ENCODE measurements around the gene MPL.

The MPL gene

GRCh38 chr1:43337588-43337987 lies at the start of gene MPL:
Gene MPL, plus strand, starts transcription at chr1:43337818. Its CDS starts 31 bp downstream, at chr1:43337849.
- Histone ChIP-seq H3K27ac (ENCODE audit: low read depth, low read length) (no peak within 1 kb of the TSS), H3K4me1 (ENCODE audit: control insufficient read depth, insufficient read depth, low read length, unreplicated experiment) (no peaks in the 10 kb centered on the region), H3K27me3 (ENCODE audit: insufficient read depth, low read length) (no peaks in the 10 kb centered on the region), H3K79me2 (ENCODE audit: control insufficient read depth, insufficient read depth, low read length, unreplicated experiment) (no peaks in the 10 kb centered on the region), H3K4me3 (ENCODE audit: low read depth, low read length) (no peak within 1 kb of the TSS), H3K36me3 (ENCODE audit: insufficient read depth, low read length) (no peaks in the 10 kb centered on the region), H2AFZ (ENCODE audit: low read length, unreplicated experiment) (no peak within 1 kb of the TSS)

GRCh38 chr1:43288058-43288784 lies 49.4 kb upstream of the MPL start:
- Histone ChIP-seq H3K4me3 (ENCODE audit: low read depth, low read length) (no peak overlapping the region), H3K36me3 (ENCODE audit: insufficient read depth, low read length) (no peaks in the 10 kb centered on the region), H3K4me1 (ENCODE audit: control insufficient read depth, insufficient read depth, low read length, unreplicated experiment) (no peaks in the 10 kb centered on the region), H3K27ac (ENCODE audit: low read depth, low read length) (no peak overlapping the region), H3K79me2 (ENCODE audit: control insufficient read depth, insufficient read depth, low read length, unreplicated experiment) (no peaks in the 10 kb centered on the region), H3K27me3 (ENCODE audit: insufficient read depth, low read length) (no peaks in the 10 kb centered on the region; the same call in 1 of the 2 replicates), H2AFZ (ENCODE audit: low read length, unreplicated experiment) (no peak overlapping the region)

GRCh38 chr1:43288785-43289706 lies 48.6 kb upstream of the MPL start:
- Histone ChIP-seq H3K4me1 (ENCODE audit: control insufficient read depth, insufficient read depth, low read length, unreplicated experiment) (peaks cover 6% of the 10 kb centered on the region), H3K36me3 (ENCODE audit: insufficient read depth, low read length) (no peaks in the 10 kb centered on the region), H2AFZ (ENCODE audit: low read length, unreplicated experiment) (no peak overlapping the region), H3K79me2 (ENCODE audit: control insufficient read depth, insufficient read depth, low read length, unreplicated experiment) (no peaks in the 10 kb centered on the region), H3K27ac (ENCODE audit: low read depth, low read length) (no peak overlapping the region), H3K4me3 (ENCODE audit: low read depth, low read length) (no peak overlapping the region), H3K27me3 (ENCODE audit: insufficient read depth, low read length) (no peaks in the 10 kb centered on the region; the same call in 1 of the 2 replicates)

GRCh38 chr1:43292216-43292615 lies 45.4 kb upstream of the MPL start:
- Histone ChIP-seq H3K36me3 (ENCODE audit: insufficient read depth, low read length) (no peaks in the 10 kb centered on the region), H3K27me3 (ENCODE audit: insufficient read depth, low read length) (no peaks in the 10 kb centered on the region; the same call in 1 of the 2 replicates), H3K27ac (ENCODE audit: low read depth, low read length) (no peak overlapping the region)

GRCh38 chr1:43292679-43293078 lies 44.9 kb upstream of the MPL start:
- H3K4me3 ChIP-seq (ENCODE audit: low read depth, low read length): no peak overlapping the region
- H3K27ac ChIP-seq (ENCODE audit: low read depth, low read length): no peak overlapping the region
- no peak overlapping the region for H2AFZ ChIP-seq (ENCODE audit: low read length, unreplicated experiment)
- peaks cover 24% of the 10 kb centered on the region for H3K4me1 ChIP-seq (ENCODE audit: control insufficient read depth, insufficient read depth, low read length, unreplicated experiment)
- no peaks in the 10 kb centered on the region for H3K79me2 ChIP-seq (ENCODE audit: control insufficient read depth, insufficient read depth, low read length, unreplicated experiment)
- no peaks in the 10 kb centered on the region for H3K36me3 ChIP-seq (ENCODE audit: insufficient read depth, low read length)
- H3K27me3 ChIP-seq (ENCODE audit: insufficient read depth, low read length): no peaks in the 10 kb centered on the region; the same call in 1 of the 2 replicates

More at GRCh38 chr1:43292216-43292615, 45.4 kb upstream of the MPL start:
- no peak overlapping the region for H2AFZ ChIP-seq (ENCODE audit: low read length, unreplicated experiment)
- H3K79me2 ChIP-seq (ENCODE audit: control insufficient read depth, insufficient read depth, low read length, unreplicated experiment): no peaks in the 10 kb centered on the region
- peaks cover 24% of the 10 kb centered on the region for H3K4me1 ChIP-seq (ENCODE audit: control insufficient read depth, insufficient read depth, low read length, unreplicated experiment)
- no peak overlapping the region for H3K4me3 ChIP-seq (ENCODE audit: low read depth, low read length)

- peaks cover 24% of the 10 kb centered on the region for H3K4me1 ChIP-seq (ENCODE audit: control insufficient read depth, insufficient read depth, low read length, unreplicated experiment)
- no peak overlapping the region for H3K4me3 ChIP-seq (ENCODE audit: low read depth, low read length)
- H3K27me3 ChIP-seq (ENCODE audit: insufficient read depth, low read length): no peaks in the 10 kb centered on the region; the same call in 1 of the 2 replicates
- H3K36me3 ChIP-seq (ENCODE audit: insufficient read depth, low read length): no peaks in the 10 kb centered on the region
- no peak overlapping the region for H3K27ac ChIP-seq (ENCODE audit: low read depth, low read length)
- no peak overlapping the region for H2AFZ ChIP-seq (ENCODE audit: low read length, unreplicated experiment)
- H3K79me2 ChIP-seq (ENCODE audit: control insufficient read depth, insufficient read depth, low read length, unreplicated experiment): no peaks in the 10 kb centered on the region
These were observed 44.4 kb upstream of the MPL start for GRCh38 chr1:43293176-43293575.

GRCh38 chr1:43293896-43294760 lies 43.5 kb upstream of the MPL start:
- Histone ChIP-seq H3K27me3 (ENCODE audit: insufficient read depth, low read length) (no peaks in the 10 kb centered on the region), H3K27ac (ENCODE audit: low read depth, low read length) (peak overlapping the region; percentile 1; the same call in 1 of the 2 replicates)

GRCh38 chr1:43294761-43295160 lies 42.9 kb upstream of the MPL start:
- H3K36me3 ChIP-seq (ENCODE audit: insufficient read depth, low read length): no peaks in the 10 kb centered on the region
- H3K27ac ChIP-seq (ENCODE audit: low read depth, low read length): peak overlapping the region; percentile 1; the same call in 1 of the 2 replicates
- no peaks in the 10 kb centered on the region for H3K27me3 ChIP-seq (ENCODE audit: insufficient read depth, low read length)
- H3K4me3 ChIP-seq (ENCODE audit: low read depth, low read length): no peak overlapping the region
- H3K79me2 ChIP-seq (ENCODE audit: control insufficient read depth, insufficient read depth, low read length, unreplicated experiment): no peaks in the 10 kb centered on the region
- peaks cover 24% of the 10 kb centered on the region for H3K4me1 ChIP-seq (ENCODE audit: control insufficient read depth, insufficient read depth, low read length, unreplicated experiment)
- no peak overlapping the region for H2AFZ ChIP-seq (ENCODE audit: low read length, unreplicated experiment)

More at GRCh38 chr1:43293896-43294760, 43.5 kb upstream of the MPL start:
- no peaks in the 10 kb centered on the region for H3K36me3 ChIP-seq (ENCODE audit: insufficient read depth, low read length)
- peaks cover 24% of the 10 kb centered on the region for H3K4me1 ChIP-seq (ENCODE audit: control insufficient read depth, insufficient read depth, low read length, unreplicated experiment)
- no peak overlapping the region for H3K4me3 ChIP-seq (ENCODE audit: low read depth, low read length)
- no peaks in the 10 kb centered on the region for H3K79me2 ChIP-seq (ENCODE audit: control insufficient read depth, insufficient read depth, low read length, unreplicated experiment)
- no peak overlapping the region for H2AFZ ChIP-seq (ENCODE audit: low read length, unreplicated experiment)

- Histone ChIP-seq H3K36me3 (ENCODE audit: insufficient read depth, low read length) (no peaks in the 10 kb centered on the region), H3K27ac (ENCODE audit: low read depth, low read length) (no peak overlapping the region), H3K27me3 (ENCODE audit: insufficient read depth, low read length) (no peaks in the 10 kb centered on the region), H3K79me2 (ENCODE audit: control insufficient read depth, insufficient read depth, low read length, unreplicated experiment) (no peaks in the 10 kb centered on the region), H3K4me3 (ENCODE audit: low read depth, low read length) (no peak overlapping the region), H2AFZ (ENCODE audit: low read length, unreplicated experiment) (peak overlapping the region; percentile 28), H3K4me1 (ENCODE audit: control insufficient read depth, insufficient read depth, low read length, unreplicated experiment) (peaks cover 24% of the 10 kb centered on the region)
These were observed 41.4 kb upstream of the MPL start for GRCh38 chr1:43296207-43296606.

GRCh38 chr1:43298055-43298454 lies 39.6 kb upstream of the MPL start:
- Histone ChIP-seq H3K4me1 (ENCODE audit: control insufficient read depth, insufficient read depth, low read length, unreplicated experiment) (peaks cover 24% of the 10 kb centered on the region), H3K4me3 (ENCODE audit: low read depth, low read length) (no peak overlapping the region), H3K27me3 (ENCODE audit: insufficient read depth, low read length) (no peaks in the 10 kb centered on the region), H2AFZ (ENCODE audit: low read length, unreplicated experiment) (no peak overlapping the region), H3K36me3 (ENCODE audit: insufficient read depth, low read length) (no peaks in the 10 kb centered on the region), H3K79me2 (ENCODE audit: control insufficient read depth, insufficient read depth, low read length, unreplicated experiment) (no peaks in the 10 kb centered on the region), H3K27ac (ENCODE audit: low read depth, low read length) (no peak overlapping the region)
